ENCODE results near the gene PDZRN3.

DNA sequence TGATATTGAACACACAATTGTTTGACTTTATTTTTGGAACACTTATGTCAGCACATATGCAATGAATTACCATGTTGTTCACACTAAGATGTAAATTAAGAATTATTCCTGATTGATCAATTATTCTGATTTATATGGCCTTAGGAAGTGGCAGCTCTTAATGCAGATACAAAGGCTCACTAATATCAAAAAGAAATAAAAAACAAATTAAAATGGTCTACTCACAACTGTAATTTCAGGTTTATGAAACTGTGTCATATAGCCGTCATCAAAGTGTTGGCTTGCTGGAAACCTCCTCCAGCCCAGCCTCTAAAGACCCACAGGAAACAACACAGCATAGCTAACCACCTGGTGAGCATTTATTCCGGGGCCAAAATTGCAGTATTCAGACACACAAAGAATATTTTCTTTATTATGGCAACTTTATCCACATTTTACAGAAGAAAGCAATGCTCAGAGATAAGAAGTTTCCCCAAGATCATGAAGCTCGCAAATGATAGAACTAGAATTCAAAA is 33.4 kb downstream of the PDZRN3 start:
- no peak for TF ChIP-seq REST (IDR thresholded peaks at IDR 0.05; ENCODE audit: unreplicated experiment)
- TF ChIP-seq, protein P1, sequence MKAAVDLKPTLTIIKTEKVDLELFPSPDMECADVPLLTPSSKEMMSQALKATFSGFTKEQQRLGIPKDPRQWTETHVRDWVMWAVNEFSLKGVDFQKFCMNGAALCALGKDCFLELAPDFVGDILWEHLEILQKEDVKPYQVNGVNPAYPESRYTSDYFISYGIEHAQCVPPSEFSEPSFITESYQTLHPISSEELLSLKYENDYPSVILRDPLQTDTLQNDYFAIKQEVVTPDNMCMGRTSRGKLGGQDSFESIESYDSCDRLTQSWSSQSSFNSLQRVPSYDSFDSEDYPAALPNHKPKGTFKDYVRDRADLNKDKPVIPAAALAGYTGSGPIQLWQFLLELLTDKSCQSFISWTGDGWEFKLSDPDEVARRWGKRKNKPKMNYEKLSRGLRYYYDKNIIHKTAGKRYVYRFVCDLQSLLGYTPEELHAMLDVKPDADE (IDR thresholded peaks at IDR 0.05) = no peak
- TF ChIP-seq EZH2phosphoT487 (IDR thresholded peaks at IDR 0.05; ENCODE audit: unreplicated experiment) = no peak
- TF ChIP-seq CTCF (conservative IDR thresholded peaks at IDR 0.05; ENCODE audit: low read depth in 2 of 2) = no peak
- no peak for TF ChIP-seq POLR2AphosphoS5 (IDR thresholded peaks at IDR 0.05; ENCODE audit: low read depth)
- no peak for TF ChIP-seq EZH2 (IDR thresholded peaks at IDR 0.05; ENCODE audit: low read depth, unreplicated experiment)
- no peak for TF ChIP-seq CREB1 (CRISPR knock-in tag; IDR thresholded peaks at IDR 0.05; ENCODE audit: low read depth)
- no peak for TF ChIP-seq JUNB (IDR thresholded peaks at IDR 0.05; ENCODE audit: unreplicated experiment)
- no peak for TF ChIP-seq ZNF331 (CRISPR knock-in tag; IDR thresholded peaks at IDR 0.05; ENCODE audit: low read depth)
